Stimulated activated CD8-positive, alpha-beta memory T cell treated with anti-CD3 and anti-CD28 coated beads, Interleukin-15, amount 100 ng/mL, for 1 hour (primary cell): Measurements from ENCODE around the gene MYRIP.
"Not testable (repeated sequence)": the region's sequence is repeated elsewhere in the genome, so short reads cannot be mapped to it uniquely, and the experiment has no call there.

Experiments used
- DNase-seq: peaks from one replicate; pipeline ENCODE4 v3.0.0-alpha.2; 2020; ENCODE audit warnings: low read depth

The MYRIP gene

GRCh38 chr3:40037582-40037981, 228.2 kb downstream of the MYRIP start:
- DNase-seq = no peak

- no peak for DNase-seq
Observed at GRCh38 chr3:40042752-40043443, 233.5 kb downstream of the MYRIP start.

- DNase-seq = no peak
Observed at GRCh38 chr3:40043444-40043755, 234.0 kb downstream of the MYRIP start.

GRCh38 chr3:40044487-40044886, 235.1 kb downstream of the MYRIP start:
- no peak for DNase-seq

GRCh38 chr3:40045051-40045450, 235.6 kb downstream of the MYRIP start:
- DNase-seq = no peak

GRCh38 chr3:40046149-40046548, 236.7 kb downstream of the MYRIP start:
- DNase-seq = no peak

GRCh38 chr3:40047406-40047805, 238.0 kb downstream of the MYRIP start:
- DNase-seq = no peak

GRCh38 chr3:40053663-40054062, 244.3 kb downstream of the MYRIP start:
- DNase-seq = no peak

- DNase-seq = no peak
Observed at GRCh38 chr3:40054568-40055222, 245.3 kb downstream of the MYRIP start.

- no peak for DNase-seq
Observed at GRCh38 chr3:40055361-40055760, 246.0 kb downstream of the MYRIP start.

- DNase-seq = no peak
Observed at GRCh38 chr3:40055956-40056355, 246.5 kb downstream of the MYRIP start.

GRCh38 chr3:40057077-40057476, 247.7 kb downstream of the MYRIP start:
- DNase-seq = no peak

GRCh38 chr3:40057786-40058185, 248.4 kb downstream of the MYRIP start:
- DNase-seq = no peak

GRCh38 chr3:40068636-40069035, 259.2 kb downstream of the MYRIP start:
- DNase-seq = no peak

GRCh38 chr3:40070816-40071215, 261.4 kb downstream of the MYRIP start:
- DNase-seq = no peak

GRCh38 chr3:40071683-40072238, 262.4 kb downstream of the MYRIP start:
- DNase-seq = no peak

- no peak for DNase-seq
Observed at GRCh38 chr3:40073310-40074007, 264.1 kb downstream of the MYRIP start.

- DNase-seq = not testable (repeated sequence)
Observed at GRCh38 chr3:40077139-40077538, 267.7 kb downstream of the MYRIP start.

- not testable (repeated sequence) for DNase-seq
Observed at GRCh38 chr3:40077828-40078492, 268.6 kb downstream of the MYRIP start.

GRCh38 chr3:40078590-40078989, 269.2 kb downstream of the MYRIP start:
- no peak for DNase-seq

- DNase-seq = no peak
Observed at GRCh38 chr3:40079203-40079846, 269.9 kb downstream of the MYRIP start.

- no peak for DNase-seq
Observed at GRCh38 chr3:40079847-40080240, 270.4 kb downstream of the MYRIP start.
